Middle frontal gyrus (tissue), 1 donor: Measurements from ENCODE around the gene SYNGAP1.
A peak's percentile ranks its signal among the peaks of the same experiment; 100 is the strongest.

Experiments used
- DNase-seq: peaks from one replicate; pipeline ENCODE4 v3.0.0-alpha.2; 2015; ENCODE audit warnings: low spot score; ENCODE audit errors: extremely low spot score

The SYNGAP1 gene

DNA sequence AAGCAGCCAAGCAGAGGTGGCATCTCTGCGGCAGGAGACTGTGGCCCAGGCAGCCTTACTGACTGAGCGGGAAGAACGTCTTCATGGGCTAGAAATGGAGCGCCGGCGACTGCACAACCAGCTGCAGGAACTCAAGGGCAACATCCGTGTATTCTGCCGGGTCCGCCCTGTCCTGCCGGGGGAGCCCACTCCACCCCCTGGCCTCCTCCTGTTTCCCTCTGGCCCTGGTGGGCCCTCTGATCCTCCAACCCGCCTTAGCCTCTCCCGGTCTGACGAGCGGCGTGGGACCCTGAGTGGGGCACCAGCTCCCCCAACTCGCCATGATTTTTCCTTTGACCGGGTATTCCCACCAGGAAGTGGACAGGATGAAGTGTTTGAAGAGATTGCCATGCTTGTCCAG is 15.0 kb upstream of the SYNGAP1 start:
- DNase-seq = no peak

DNA sequence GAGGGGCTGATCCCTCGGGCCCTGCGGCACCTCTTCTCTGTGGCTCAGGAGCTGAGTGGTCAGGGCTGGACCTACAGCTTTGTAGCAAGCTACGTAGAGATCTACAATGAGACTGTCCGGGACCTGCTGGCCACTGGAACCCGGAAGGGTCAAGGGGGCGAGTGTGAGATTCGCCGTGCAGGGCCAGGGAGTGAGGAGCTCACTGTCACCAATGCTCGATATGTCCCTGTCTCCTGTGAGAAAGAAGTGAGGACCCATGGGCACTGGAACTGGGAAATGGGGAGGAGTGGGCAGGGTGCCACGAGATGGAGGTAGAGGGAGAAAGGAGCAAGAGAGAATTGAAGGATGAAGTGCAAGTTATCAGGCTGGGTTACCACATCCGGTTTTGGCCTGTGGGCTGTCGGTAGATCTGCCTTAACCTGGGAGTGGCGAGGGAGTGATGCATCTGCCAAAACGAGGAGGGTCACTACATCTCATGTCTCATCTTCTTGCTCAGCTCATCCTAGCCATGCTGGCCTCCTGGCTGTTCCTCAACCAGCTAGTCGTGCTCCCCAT is 14.4 kb upstream of the SYNGAP1 start:
- no peak for DNase-seq

DNA sequence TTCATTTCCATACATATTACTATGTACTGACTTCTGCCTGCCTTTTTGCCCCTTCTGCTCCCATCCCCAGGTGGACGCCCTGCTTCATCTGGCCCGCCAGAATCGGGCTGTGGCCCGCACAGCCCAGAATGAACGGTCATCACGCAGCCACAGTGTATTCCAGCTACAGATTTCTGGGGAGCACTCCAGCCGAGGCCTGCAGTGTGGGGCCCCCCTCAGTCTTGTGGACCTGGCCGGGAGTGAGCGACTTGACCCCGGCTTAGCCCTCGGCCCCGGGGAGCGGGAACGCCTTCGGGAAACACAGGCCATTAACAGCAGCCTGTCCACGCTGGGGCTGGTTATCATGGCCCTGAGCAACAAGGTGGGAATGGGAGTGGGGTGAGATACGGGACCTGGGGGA is 13.7 kb upstream of the SYNGAP1 start:
- DNase-seq = no peak

DNA sequence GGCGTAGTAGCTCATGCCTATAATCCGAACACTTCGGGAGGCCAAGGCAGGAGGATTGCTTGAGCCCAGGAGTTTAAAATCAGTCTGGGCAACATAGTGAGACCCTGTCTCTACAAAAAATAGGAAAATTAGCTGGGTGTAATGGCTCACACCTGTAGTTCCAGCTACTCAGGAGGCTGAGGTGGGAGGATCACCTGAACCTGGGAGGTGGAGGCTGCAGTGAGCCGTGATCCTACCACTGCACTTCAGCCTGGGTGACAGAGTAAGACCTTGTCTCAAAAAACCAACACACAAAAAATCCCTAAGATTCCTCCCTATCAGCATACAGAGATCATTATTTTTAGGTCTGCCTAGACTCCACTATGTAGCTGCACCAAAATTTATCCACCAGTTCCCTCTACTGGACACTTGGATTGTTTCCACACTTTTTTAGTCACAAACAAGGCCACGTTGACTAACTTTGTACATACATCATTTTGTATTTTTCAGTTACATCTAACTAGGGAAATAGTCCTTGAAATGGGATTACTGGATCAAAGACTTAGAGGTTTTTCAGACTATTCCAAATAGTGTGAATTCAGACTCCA is 12.6 kb upstream of the SYNGAP1 start:
- no peak for DNase-seq

DNA sequence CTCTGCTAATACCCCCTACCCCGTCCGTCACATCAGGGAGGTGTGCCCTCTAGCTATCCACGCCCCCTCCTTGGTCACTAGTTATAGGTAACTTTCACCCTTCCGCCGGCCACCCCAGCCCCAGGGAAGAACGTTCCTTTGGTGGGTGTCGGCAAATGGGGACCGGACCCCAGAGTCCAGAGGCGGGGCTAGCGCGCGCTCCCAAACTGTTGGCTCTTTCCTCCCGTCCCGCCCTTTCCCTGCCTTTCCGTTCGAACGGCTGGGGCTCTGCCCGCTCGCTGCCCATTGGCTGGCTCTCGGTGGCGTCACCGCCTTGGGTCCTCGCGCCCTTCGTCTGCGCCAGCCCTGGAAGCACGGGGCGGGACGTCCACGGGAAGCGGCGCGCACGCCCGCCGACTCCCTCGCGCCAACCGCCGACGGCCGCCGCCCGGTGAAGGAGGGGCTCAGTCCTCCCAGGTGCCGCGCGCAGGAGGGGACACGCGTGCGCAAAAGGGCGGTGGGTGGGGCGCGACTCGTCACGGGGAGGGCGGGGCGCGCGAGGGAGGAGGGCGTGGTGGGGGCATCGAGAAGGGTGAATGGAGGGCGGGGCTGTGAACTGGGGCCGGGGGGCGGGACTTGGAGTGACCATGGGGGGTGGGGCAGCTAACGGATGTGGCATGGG is 9.7 kb upstream of the SYNGAP1 start:
- peak; percentile 93 for DNase-seq

DNA sequence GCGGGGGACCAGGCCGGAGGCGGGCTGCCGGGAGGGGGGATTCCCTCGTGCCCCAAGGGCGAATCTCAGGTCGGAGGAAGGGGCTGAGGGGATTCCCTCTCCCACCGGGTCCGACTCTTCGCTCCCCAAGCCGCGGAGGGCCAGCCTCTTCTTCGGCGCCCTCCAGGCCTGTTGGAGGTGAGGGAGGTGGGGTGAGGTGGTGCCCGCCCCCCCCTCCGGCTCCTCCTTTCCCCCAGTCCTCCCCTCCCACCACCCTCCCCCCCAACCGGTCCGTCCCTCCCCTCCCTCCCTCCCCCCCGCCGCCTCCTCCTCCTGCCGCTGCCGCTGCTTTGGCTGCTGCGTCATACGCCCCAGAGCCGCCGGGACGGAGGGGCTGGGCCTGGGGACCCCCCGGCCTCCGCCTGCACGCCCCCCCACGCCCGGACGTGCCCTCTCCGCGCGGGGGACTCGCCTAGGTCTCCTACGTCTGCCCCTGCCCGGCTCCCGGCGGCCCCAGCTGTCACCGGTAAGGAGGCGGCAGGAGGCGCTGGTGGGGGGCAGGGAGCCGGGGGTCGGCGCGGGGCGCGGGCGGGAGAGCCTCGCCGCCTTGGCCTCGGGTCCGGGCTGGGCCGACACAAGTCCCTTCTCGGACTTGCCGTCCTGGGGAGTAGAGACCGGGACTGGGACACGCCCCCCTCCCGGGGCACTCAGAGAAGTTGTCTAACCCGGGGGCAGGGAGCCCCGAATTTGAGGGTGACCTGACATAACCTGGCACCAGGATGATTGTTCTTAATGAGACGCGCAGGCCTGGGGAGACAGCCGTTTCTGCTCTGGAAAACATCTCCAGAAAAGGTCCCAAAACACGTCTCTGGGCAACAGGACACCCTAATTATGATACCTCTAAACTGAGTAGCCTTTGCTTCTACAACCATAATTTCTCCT is 8.9 kb upstream of the SYNGAP1 start, which contains the start of gene PHF1:
TSS of gene PHF1 (plus strand) at position 304 of the 921 bp plus-strand sequence. CDS start 1,250 bp downstream, outside the sequence.
- DNase-seq = no peak

DNA sequence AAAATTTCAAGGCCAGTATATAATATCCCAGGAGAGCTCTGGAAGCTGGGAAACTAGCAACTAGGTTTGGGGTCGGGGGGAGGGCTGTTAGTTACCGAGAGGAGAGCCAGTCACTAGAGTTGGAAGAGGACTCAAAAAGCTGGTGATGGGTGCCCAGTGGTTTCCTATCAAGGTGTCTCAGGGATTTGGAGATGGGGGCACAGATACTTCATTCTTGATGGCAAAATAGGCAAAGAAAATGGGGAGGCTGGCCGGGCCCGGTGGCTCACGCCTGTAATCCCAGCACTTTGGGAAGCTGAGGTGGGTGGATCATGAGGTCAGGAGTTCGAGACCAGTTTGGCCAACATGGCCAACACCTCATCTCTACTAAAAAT is 8.2 kb upstream of the SYNGAP1 start:
- no peak for DNase-seq

DNA sequence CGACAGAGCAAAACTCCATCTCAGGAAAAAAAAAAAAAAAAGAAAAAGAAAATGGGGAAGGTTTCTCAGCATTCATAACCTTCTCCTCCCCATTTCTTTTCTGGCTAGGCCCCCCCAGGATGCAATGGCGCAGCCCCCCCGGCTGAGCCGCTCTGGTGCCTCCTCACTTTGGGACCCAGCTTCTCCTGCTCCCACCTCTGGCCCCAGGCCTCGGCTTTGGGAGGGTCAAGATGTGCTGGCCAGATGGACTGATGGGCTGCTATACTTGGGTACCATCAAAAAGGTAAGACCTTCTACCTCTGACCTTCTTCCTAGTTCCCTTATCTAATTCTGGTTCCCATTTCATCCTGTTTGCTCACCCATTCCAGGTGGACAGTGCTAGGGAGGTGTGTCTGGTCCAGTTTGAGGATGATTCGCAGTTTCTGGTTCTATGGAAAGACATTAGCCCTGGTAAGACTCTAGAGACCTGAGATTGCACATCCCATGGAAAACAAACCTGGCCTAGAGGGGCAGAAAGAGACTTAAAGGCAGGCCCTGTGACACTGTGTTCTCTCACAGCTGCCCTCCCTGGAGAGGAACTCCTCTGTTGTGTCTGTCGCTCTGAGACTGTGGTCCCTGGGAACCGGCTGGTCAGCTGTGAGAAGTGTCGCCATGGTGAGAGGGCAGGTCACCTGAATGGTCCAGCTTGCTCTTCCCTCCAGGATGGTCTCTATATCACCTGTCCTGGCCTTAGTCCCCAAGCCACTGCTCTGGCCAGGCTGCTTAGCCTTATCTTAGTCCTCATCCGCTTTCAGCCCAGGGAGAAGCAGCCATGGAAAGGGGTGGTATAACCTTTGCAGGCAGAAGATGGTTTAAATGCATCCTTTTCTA is 7.5 kb upstream of the SYNGAP1 start:
- DNase-seq = no peak

DNA sequence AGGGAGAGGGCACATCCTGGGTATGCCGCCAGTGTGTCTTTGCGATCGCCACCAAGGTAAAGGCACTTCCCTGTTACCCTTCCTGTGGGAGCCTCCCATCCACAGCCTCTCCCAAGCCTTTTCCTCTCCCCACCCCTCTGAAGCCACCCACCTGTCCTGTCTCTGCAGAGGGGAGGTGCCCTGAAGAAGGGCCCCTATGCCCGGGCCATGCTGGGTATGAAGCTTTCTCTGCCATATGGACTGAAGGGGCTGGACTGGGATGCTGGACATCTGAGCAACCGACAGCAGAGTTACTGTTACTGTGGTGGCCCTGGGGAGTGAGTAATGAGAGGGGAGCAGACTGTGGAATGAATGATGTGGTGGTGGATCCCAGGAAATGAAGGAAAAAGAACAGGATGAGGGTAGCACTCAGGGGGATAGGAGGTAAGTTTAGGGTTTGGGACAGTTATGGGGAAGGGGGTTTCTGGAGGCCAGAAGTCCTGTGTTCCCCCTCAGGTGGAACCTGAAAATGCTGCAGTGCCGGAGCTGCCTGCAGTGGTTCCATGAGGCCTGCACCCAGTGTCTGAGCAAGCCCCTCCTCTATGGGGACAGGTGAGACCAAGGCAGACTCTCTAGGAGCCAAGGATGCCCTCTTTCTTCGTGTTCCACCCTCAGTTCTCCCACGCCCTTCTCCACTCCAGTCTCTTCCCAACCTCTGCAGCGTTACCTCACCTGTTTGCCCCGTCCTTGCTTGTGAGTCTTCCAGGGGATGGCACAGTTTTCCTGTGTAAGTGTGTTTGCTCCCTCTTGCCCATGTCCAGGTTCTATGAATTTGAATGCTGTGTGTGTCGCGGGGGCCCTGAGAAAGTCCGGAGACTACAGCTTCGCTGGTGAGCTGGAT is 6.4 kb upstream of the SYNGAP1 start:
- no peak for DNase-seq

DNA sequence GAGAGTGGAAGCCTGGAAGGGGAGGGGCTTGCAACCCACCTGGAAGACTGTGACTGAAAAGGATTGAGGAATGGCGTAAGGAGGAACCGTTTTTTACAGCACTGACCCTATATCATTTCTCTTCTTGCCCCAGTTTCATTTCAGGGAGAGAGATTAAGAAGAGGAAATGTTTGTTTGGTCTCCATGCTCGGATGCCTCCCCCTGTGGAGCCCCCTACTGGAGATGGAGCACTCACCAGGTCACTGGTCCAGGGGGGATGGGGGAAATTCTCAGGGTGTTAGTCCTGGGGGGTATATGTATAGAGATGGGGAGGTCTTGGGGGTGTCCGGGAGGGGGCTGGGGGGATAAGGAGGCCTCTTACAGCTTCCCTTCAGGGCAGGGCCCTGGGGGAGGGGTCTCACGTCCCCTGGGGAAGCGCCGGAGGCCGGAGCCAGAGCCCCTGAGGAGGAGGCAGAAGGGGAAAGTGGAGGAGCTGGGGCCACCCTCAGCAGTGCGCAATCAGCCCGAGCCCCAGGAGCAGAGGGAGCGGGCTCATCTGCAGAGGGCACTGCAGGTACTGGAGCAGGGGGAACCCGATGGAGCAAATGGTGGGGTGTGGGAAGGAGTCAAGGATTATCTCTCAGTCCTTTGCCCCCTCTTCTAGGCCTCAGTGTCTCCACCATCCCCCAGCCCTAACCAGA is 5.1 kb upstream of the SYNGAP1 start:
- no peak for DNase-seq

DNA sequence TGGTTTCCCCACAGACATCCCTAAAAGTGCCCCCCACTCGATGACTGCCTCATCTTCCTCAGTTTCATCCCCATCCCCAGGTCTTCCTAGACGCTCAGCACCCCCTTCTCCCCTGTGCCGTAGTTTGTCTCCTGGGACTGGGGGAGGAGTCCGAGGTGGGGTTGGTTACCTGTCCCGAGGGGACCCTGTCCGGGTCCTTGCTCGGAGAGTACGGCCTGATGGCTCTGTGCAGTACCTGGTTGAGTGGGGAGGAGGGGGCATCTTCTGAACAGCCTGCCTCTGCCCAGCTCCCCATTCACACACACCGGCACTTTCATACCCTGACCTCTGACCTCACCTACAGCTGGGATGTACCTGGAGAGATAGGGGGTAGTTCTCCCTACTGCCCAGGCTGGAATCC is 4.0 kb upstream of the SYNGAP1 start:
- no peak for DNase-seq

DNA sequence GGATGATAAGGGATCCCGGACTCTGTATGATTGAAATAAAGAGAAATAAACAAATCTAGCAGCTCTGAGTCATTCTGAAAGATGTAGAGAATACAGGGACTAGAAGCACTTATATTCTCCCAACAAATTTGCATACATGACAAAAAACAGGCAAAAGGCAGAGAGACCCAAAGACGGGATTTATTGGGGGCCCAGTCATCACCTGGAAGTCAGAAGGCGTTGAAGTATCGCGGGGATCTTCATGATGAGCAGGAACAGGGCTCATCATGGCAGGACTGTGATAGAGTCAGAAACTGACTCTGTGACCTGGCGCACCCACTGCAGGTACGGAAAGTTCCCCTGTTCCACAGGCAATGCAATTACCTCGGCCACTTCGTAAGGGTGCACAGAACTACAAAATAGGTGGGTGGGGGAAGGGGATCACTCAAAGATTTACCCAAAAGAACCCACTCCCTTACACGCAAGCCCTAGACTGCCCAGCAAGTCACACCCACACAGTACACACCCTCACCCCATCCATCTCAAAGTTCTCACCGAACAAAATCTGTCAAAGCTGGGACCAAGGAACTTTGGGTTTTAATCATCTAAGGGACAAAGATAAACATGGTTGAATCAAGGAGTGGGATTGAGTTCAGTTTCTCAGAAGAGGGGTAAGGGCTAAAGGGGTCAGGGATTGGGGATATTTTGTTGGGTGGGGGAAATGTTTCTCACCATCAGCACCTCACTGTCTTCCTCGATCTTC is 3.3 kb upstream of the SYNGAP1 start:
- DNase-seq = no peak

DNA sequence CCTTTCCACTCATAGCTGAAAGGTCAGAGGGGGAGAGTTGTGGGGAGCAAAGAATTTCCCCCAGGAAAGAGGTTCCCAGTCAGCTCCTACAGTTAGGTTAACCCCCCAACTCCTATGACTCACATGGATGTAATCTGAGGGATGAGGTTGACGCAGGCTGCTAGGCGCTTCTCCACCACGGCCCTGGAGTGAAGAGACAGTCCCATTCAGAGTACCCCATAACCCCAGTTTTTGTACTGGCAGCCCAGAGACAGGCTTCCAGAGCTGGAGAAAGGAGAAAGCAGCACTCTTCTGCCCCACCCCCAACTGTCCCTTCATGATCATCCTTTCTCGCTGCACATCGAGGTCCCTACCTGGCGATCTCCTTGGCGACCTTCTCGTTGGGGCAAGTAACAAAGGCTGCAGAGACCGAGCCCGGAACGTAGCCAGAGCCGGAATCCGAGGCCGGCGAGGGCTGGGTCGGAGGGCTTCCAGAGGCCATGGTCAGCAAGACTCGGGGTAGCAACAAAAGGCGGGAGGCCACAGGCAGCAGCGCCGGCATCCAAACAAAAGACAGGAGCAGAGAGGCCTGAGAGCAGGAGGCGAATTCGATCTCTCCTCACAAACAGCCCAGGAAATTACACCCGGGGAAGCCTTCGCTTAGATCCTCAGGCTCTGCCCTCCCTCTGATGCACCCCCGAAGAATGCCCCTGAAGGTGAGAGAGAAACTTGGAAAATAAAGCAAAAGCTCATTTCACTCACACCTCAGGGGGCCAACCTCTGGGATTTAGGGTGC is 2.5 kb upstream of the SYNGAP1 start:
- DNase-seq = no peak

DNA sequence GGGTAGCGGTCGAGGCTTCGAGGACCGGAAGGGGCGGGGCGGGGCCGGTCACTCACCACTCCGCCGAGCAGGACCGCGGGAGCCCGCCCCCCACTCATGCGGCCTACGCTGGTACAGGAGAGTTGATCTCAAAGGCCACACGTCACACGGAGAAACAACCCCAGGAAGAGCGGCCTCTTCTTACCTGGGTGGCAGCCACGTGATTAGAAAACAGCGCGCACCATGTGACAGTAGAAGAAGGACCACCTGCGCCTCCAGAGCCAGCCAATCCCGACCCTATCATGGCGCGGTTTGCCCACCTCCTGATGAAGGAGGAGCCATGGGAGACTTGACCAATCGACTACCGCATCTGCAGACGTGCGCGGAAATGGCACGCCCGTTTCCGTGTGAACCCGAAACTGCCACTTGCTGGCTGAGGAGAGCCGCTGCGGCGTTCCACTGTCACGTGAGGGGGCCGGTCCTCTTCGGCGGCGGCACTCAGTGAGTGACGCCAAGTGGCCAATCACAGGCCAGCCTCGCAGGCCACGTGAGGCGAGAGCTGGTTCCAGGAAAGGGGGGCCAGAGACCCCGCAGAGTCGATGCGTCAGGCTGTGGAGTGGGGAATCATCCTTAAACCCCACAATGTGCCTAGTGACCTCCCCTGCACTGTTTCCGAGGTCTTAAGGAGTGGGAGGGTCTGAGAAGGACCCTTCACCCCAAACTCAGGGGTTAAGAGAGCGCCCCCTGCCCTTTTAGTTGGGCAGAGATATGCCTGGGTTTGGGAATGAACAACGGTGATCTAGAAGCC is 1.8 kb upstream of the SYNGAP1 start, which contains the start of gene CUTA:
TSS of gene CUTA (minus strand) at position 205 of the 787 bp plus-strand sequence. CDS start at position 98, 107 bp downstream.
- peak; percentile 100 for DNase-seq

DNA sequence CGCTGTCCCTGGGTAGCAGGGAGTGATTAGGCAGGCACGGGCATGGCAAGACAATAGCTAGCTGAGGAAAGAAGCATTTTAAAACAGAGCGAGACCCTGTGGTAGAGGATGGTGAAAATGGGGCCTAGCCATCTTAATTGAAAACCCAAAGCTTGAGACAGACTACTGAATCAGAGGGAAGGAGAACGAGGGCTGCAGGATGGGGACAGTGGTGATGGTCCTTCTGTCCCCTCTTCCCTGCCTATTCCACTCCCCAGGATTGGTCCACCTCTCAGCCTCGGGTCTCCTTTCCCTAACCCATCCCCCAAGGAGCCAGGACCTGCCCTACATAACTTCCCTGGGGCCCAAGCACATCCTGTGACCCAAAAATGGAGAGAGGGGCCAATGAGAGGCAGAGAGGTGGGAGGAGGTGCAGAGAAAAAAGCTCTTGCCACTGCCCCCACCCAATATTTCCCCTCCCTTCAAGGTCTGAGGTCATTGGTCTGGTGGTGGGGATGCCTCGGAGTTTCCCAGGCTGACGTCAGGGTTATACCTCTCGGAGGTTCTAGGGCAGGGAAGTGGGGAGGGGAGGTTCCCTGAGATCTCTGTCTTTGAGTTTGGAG is 1.1 kb upstream of the SYNGAP1 start:
- DNase-seq = no peak

DNA sequence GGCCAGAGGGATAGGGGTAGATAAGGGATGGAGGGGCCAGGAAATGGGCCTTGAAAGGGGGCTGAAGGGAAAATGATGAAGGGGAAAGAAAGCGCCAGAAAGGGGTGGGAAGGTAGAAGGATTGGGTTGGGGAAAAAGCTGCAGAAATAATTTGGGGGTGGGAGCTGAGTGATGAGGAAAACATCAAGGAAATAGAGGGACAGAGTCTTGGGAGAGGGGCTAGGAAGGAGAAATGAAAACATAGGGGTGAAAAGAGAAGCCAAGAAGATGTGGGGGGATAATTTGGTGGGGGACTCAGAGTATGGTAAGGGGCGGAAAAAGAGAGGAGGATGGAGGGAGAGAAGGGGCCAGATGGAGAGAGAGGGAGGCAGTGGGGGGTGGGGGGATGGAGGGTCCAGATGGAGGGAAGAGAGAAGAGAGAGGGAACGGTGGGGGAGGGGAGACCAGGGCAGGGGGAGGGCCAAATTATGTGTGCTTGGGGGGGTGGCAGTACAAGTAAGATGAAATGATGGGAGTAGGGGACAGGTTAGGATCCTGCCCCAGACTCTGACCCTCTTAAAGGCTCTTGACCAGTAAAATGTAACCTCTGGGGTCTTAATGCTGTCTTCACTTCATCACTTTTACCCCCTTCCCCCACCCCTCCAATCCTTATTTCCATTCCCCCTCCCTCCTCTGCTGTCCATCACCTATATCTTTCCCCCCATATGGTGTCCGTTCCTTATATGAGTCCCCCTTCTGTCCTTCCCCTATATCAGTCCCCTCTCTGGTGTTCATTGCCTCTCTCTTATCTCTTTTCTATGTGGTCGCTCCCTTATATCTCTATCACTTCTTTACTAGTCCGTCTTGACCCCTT is 852 bp downstream of the SYNGAP1 start:
- DNase-seq = no peak
